Measurements from ENCODE around the gene H2AZ1.
"Not testable (repeated sequence)": the region's sequence is repeated elsewhere in the genome, so short reads cannot be mapped to it uniquely, and the experiment has no call there.

Gene H2AZ1

DNA sequence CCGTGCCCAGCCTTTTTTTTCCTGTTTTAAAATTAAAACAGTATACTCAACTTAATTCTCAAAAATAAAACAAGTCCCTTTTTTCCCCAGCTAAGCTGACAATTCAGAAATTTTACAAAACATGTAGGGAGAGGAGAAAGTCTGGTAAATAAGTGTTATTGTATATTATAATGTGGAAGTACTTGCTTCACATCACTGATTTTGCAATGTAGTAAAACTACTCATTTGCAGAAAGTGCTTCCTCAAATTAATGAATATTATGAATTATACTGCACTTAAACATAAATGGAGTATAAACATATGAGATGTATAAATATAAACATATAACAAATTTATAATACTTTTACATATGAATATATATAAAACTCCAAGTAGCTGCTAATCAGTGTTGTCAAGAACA, 11.6 kb upstream of the H2AZ1 start:
- Mint-ChIP-seq H3K9me3 (peaks cover 0 to 2% of the 10 kb centered on the region in 2 donors), H3K4me3 (no peak overlapping the region), H3K4me1 (ENCODE audit: low read depth in 2 of 2) (peaks cover 6 to 10% of the 10 kb centered on the region in 2 donors), H3K27ac (no peak overlapping the region), H3K36me3 (ENCODE audit: insufficient read depth) (no peaks in the 10 kb centered on the region), H3K27me3 (no peaks in the 10 kb centered on the region)
- DNase-seq: no peak
- no peak for ATAC-seq (replicated peaks)

DNA sequence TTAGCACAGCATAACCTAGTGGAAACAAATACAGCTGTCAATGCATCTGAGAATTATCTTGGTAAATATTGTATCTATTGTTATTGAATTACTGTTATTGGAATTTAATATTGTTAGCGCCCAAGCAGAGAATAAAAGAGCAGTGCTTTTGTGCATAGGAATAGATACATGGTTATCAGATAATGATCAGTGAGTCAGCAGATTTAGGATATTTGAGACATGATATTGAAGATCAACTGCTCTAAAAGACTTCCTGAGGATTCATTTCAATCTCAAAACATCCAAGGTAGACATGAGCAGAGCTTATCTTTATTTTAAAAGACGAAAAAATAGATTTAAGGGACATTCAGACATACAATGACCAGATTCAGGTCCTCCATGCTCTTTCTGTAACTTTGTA, 10.6 kb upstream of the H2AZ1 start:
- Mint-ChIP-seq H3K4me3 (no peak overlapping the region), H3K9me3 (peaks cover 0 to 2% of the 10 kb centered on the region in 2 donors), H3K36me3 (ENCODE audit: insufficient read depth) (no peaks in the 10 kb centered on the region), H3K27ac (no peak overlapping the region), H3K27me3 (no peaks in the 10 kb centered on the region), H3K4me1 (ENCODE audit: low read depth in 2 of 2) (peaks cover 6 to 7% of the 10 kb centered on the region in 2 donors)
- ATAC-seq (replicated peaks) (no peak), DNase-seq (no peak)

DNA sequence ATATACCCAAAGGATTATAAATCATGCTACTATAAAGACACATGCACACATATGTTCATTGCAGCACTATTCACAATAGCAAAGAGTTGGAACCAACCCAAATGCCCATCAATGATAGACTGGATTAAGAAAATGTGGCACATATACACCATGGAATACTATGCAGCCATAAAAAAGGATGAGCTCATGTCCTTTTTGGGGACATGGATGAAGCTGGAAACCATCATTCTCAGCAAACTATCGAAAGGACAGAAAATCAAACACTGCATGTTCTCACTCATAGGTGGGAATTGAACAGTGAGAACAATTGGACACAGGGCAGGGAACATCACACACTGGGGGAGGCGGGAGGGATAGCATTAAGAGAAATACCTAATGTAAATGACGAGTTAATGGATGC, 8.1 kb upstream of the H2AZ1 start:
- H3K4me1 Mint-ChIP-seq (ENCODE audit: low read depth in 2 of 2); H3K9me3 Mint-ChIP-seq; H3K36me3 Mint-ChIP-seq (ENCODE audit: insufficient read depth); DNase-seq; H3K27ac Mint-ChIP-seq; H3K27me3 Mint-ChIP-seq; H3K4me3 Mint-ChIP-seq; ATAC-seq (replicated peaks): not testable (repeated sequence)

DNA sequence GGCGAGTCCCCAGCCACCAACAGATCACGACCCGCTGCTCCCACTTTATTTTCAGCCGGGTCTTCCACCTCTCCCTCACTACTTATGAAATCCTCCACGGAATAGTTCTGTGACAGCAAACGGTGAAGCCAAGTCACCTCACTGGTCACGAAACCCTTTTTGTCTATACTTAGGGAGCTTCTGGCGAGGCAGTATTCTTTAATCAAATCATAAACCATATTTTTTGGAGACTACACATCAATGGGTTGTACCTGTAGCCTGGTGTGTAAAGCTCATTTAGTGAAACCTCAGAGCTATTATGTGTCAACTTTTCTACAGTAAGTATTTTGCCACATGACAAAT, 809 bp upstream of the H2AZ1 start:
- ATAC-seq (replicated peaks) (no peak), DNase-seq (no peak)
- H3K4me1 Mint-ChIP-seq (ENCODE audit: low read depth in 2 of 2): peaks cover 5 to 11% of the 10 kb centered on the region in 2 donors
- H3K27me3 Mint-ChIP-seq: no peaks in the 10 kb centered on the region
- no peak overlapping the region for H3K27ac Mint-ChIP-seq
- no peaks in the 10 kb centered on the region for H3K9me3 Mint-ChIP-seq
- peaks cover 7% of the 10 kb centered on the region for H3K36me3 Mint-ChIP-seq (ENCODE audit: insufficient read depth)
- H3K4me3 Mint-ChIP-seq: no peak overlapping the region

DNA sequence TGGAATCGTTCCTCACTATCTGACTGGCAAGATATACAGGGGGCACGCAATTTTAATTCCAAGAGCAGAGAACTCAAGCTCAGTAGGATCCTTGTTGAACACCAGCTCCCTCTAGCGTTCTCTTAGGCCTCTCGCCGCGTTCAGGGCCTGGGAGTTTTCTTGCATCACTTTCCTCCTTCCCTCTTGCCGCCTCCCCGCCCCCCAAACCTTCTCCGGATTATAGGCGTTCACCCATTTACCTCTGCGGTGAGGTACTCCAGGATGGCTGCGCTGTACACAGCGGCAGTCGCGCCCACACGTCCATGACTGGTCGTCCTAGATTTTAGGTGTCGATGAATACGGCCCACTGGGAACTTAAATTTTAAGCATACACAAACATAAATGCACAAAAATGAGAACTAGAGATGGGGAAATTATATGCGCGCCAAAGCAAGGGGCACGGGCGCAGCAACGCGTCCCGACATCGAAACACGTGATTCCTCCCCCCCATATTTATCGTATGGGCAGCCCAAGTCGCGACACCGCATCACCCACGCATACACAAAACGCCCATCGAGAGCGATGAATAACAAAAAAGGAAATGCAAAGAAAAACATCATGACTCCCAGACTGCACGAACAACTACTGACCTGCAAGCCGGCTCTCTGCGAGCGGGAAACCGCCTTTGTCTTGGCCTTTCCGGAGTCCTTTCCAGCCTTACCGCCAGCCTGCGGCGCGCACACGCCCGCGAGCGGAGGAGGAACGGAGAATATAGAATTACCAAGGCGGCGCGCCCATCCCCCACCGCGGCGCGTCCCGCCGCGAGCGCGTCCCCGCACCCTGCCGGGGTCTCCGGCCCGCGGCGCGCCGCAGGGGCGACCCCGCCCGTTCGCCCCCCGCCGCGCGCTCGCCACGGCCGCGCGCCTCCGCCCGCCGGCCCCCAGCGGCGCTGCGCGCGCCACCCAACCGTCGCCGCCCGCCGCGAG, 759 bp downstream of the H2AZ1 start:
- Mint-ChIP-seq H3K27ac (no peak overlapping the region), H3K27me3 (no peaks in the 10 kb centered on the region)
- ATAC-seq (replicated peaks): peak; percentile 36

DNA sequence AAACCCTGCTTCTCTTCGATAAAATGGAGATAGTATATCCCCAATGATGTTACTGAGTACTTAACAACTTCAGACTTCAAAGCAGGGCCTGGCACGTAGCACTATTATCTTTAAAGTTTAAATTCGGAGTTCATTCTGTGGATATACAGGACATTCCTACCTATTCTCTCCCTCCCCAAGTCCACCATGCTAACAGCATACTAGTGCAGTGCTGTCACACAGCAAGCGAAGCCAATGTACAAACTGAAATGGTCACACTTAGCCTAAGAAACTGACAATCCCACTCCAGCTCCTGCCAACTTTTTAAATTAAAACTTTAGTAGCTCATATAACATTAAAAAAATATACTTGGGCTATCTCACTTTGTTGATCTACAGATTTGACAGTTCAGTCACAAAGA, 2.5 kb downstream of the H2AZ1 start:
- DNase-seq (no peak), ATAC-seq (replicated peaks) (no peak)
- peak overlapping the region; percentile 95 to 97 for H3K27ac Mint-ChIP-seq
- H3K36me3 Mint-ChIP-seq (ENCODE audit: insufficient read depth): peaks cover 9% of the 10 kb centered on the region
- H3K27me3 Mint-ChIP-seq: no peaks in the 10 kb centered on the region
- H3K4me3 Mint-ChIP-seq: peak overlapping the region; percentile 98 to 99
- no peaks in the 10 kb centered on the region for H3K9me3 Mint-ChIP-seq
- H3K4me1 Mint-ChIP-seq (ENCODE audit: low read depth in 2 of 2): peaks cover 26 to 40% of the 10 kb centered on the region in 2 donors

More for the DNA sequence above, 759 bp downstream of the H2AZ1 start:
- Mint-ChIP-seq H3K9me3 (no peaks in the 10 kb centered on the region), H3K4me3 (no peak overlapping the region), H3K36me3 (ENCODE audit: insufficient read depth) (peaks cover 9% of the 10 kb centered on the region), H3K4me1 (ENCODE audit: low read depth in 2 of 2) (peaks cover 13 to 23% of the 10 kb centered on the region in 2 donors)
- peak; percentile 82 to 86 (median 83) for DNase-seq

DNA sequence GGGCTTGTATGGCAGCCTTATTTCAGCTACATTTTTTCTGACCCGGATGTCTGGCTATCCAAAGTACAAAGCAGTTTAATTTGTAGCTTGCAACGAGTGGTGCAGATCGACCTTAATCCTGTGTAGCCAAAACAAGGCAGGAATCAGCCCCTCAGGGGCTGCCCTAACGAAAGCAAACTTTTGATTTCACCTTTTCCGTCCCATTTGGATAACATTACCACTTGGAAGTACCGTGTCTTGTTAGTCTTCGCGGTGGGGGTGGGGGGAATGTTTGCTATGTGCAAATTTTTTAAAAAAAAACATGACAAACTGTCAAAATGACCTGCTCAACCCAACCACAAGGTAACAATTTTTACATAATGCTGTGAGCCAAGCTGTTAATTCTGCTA, 2.9 kb downstream of the H2AZ1 start:
- H3K27me3 Mint-ChIP-seq: no peaks in the 10 kb centered on the region
- peak overlapping the region; percentile 95 to 97 for H3K27ac Mint-ChIP-seq
- DNase-seq (no peak), ATAC-seq (replicated peaks) (no peak)
- peak overlapping the region; percentile 98 to 99 for H3K4me3 Mint-ChIP-seq
- H3K4me1 Mint-ChIP-seq (ENCODE audit: low read depth in 2 of 2): peaks cover 26 to 41% of the 10 kb centered on the region in 2 donors
- H3K9me3 Mint-ChIP-seq: no peaks in the 10 kb centered on the region
- peaks cover 9% of the 10 kb centered on the region for H3K36me3 Mint-ChIP-seq (ENCODE audit: insufficient read depth)

DNA sequence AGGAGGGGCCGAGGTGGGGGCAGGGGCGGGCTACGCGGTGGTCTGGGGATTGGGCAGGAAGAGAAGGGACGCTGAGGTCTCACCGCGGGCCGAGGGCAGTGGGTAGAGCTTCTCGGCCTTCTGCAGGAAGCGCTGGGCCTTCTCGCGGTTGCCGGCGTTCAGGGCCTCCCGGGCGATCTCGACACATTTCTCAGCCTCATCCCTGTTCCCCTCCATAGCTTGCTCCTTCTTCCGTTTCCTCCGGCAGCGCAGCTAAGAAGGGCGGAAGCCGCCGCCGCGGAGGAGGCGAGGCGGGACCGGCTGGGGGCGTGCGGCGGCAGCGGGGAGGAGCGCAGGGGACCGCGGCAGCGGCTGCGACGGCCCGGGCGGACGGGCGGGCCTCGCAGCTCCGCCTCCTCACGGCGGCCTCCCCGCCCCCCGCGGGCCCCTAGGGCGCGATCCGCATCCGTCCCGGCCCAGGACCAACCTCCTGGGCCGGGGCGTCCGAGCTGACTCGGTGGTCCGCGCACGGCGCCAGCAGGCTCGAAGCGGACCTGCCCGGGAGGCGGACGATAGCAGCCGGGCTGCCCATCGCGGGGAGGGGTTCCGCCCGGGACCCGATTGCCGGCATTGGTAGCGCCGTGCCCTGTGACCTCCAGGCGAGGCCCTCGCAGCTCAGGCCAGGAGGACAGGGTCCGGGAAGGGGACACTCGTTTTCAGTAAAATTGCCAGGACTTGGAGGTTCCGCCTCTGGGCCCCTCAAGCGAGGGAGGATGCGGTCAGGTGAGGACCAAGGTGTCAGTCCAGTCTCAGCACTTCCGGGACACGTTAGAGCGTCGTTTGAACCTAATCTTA, 3.5 kb downstream of the H2AZ1 start, which contains the start of gene DNAJB14:
DNAJB14 (minus strand) TSS at position 263 of the 834 bp plus-strand sequence; CDS start at position 216, 47 bp downstream.
- Mint-ChIP-seq H3K9me3 (no peaks in the 10 kb centered on the region), H3K27me3 (no peaks in the 10 kb centered on the region), H3K4me1 (ENCODE audit: low read depth in 2 of 2) (peaks cover 26 to 42% of the 10 kb centered on the region in 2 donors), H3K27ac (peak within 1 kb of the TSS; percentile 95 to 97), H3K36me3 (ENCODE audit: insufficient read depth) (peaks cover 9% of the 10 kb centered on the region), H3K4me3 (peak within 1 kb of the TSS; percentile 98 to 99)
- DNase-seq (peak; percentile 74 to 77 (median 75)), ATAC-seq (replicated peaks) (peak; percentile 55)

DNA sequence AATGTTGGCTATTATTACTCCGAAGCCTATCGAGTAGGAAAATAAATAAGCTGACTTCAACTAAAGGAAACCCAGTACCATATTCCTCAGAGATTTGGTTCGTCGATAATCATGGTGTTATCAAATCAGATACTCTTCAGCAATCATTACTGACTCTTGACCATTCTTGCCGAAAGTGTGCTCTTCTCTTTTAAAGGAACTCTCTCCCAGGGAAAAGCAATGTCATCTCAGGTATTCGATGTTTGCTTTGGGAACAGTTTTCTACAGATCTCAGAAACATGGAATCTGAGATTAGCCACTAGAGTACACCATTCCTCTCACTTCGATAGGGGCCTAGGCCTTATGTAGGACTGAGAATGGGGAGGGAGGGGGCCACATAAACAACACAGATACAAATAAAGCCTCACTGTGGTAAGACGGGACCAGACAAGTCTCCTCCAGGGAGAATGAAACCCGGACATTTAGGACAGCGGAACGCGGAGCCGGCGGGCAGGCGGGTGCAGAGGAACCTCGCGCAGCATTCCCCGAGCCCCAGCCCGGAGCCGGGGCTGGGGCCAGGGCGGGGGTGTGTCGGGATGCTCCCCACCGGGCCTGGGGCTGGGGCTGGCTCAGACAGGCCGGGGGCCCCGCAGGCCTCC, 4.2 kb downstream of the H2AZ1 start:
- DNase-seq: no peak
- peak overlapping the region; percentile 95 to 97 for H3K27ac Mint-ChIP-seq
- peak overlapping the region; percentile 98 to 99 for H3K4me3 Mint-ChIP-seq
- no peaks in the 10 kb centered on the region for H3K27me3 Mint-ChIP-seq
- ATAC-seq (replicated peaks): peak; percentile 3
- peaks cover 29 to 49% of the 10 kb centered on the region in 2 donors for H3K4me1 Mint-ChIP-seq (ENCODE audit: low read depth in 2 of 2)
- no peaks in the 10 kb centered on the region for H3K9me3 Mint-ChIP-seq
- H3K36me3 Mint-ChIP-seq (ENCODE audit: insufficient read depth): peaks cover 9% of the 10 kb centered on the region

DNA sequence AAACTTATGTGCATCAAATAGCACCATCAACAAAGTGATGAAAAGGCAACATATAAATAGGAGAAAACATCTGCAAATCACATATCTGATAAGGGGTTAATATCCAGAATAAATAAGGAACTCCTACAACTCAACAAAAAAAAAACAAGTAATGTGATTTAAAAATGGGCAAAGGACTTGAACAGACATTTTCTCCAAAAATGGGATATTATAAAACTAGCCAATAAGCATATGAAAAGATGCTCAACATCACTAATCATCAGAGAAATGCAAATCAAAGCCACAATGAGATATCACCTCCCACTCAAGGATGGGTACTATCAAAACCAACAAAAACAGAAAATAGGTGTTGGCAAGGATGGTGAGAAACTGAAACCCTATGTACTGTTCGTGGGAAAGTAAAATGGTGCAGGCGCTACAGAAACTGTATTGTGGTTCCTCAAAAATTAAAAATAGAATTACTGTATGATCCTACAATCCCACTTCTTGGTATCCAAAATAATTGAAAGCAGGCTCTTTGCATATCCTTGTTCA, 6.1 kb downstream of the H2AZ1 start:
- Mint-ChIP-seq H3K27ac (peak overlapping the region; percentile 87 to 95), H3K9me3 (no peaks in the 10 kb centered on the region), H3K27me3 (no peaks in the 10 kb centered on the region), H3K4me1 (ENCODE audit: low read depth in 2 of 2) (peaks cover 29 to 59% of the 10 kb centered on the region in 2 donors), H3K36me3 (ENCODE audit: insufficient read depth) (peaks cover 9% of the 10 kb centered on the region), H3K4me3 (peak overlapping the region; percentile 98 to 99)
- ATAC-seq (replicated peaks): no peak
- DNase-seq: no peak

DNA sequence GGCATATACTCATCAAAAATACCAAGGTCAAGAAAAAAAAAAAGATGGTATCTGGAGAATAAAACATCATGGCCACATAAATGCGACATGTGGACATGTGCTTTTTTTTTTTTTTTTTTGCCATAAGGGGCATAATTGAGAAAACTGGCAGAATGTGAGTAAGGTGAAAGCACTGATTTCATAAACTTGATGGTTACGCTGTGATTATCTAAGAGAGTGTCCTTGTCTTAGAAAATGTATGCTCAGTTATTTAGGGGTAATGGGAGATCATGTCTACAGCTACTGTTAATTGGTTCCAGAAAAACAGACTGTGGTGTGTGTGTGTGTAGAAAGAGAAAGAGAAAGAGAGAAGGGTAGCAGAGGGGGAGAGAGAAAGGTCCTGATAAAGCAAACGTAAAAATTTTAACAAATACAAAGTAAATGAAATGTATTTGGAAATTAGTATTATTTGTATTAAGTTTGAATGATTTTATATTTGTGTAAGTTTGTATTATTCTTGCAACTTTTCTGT, 11.8 kb downstream of the H2AZ1 start:
- no peak for DNase-seq
- ATAC-seq (replicated peaks): no peak
- H3K36me3 Mint-ChIP-seq (ENCODE audit: insufficient read depth): peaks cover 32% of the 10 kb centered on the region
- peaks cover 25 to 49% of the 10 kb centered on the region in 2 donors for H3K4me1 Mint-ChIP-seq (ENCODE audit: low read depth in 2 of 2)
- H3K27ac Mint-ChIP-seq: peak overlapping the region in 1 of 2 donors; percentile 42
- H3K27me3 Mint-ChIP-seq: no peaks in the 10 kb centered on the region
- no peak overlapping the region for H3K4me3 Mint-ChIP-seq
- no peaks in the 10 kb centered on the region for H3K9me3 Mint-ChIP-seq

DNA sequence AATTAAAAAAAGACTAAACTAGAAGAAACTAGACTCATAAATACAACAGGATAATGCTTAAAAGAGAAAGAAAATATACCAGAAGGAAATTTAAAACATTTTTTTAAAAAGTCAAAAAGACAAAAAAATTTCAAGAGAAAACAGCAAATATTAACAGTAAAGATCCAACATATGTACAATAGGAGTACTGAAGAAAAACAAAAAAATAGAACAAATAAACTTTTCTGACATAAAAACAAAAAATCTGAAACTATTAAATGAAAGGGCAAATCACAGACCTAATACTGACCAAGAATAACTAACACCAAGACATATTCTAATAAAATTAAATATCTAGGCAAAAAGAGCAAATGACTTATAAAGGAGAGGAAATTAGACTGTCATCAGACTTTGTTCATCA, 15.2 kb downstream of the H2AZ1 start:
- Mint-ChIP-seq H3K27ac (no peak overlapping the region), H3K27me3 (no peaks in the 10 kb centered on the region), H3K36me3 (ENCODE audit: insufficient read depth) (peaks cover 36% of the 10 kb centered on the region), H3K9me3 (no peaks in the 10 kb centered on the region), H3K4me3 (peak overlapping the region in 1 of 2 donors; percentile 51), H3K4me1 (ENCODE audit: low read depth in 2 of 2) (peaks cover 28 to 55% of the 10 kb centered on the region in 2 donors)
- ATAC-seq (replicated peaks) (no peak), DNase-seq (no peak)

DNA sequence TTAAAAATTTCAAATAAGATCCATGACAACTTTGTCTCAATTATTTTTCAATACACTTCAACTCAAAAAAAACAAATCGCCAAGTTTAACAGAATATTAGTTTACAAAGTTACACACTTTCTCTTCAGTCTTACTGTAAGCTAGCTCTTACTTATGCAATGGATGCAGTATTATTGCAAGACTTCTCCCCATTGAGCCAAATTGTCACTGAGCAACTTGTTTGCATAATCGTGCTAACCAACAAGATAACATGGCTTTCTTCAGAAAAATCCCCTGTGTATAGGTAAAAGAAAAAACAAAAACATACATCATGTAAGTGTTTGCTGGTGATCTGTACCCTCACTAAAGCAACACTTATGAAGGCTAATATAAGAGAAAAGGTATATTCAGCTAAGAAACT, 22.5 kb downstream of the H2AZ1 start:
- peaks cover 35% of the 10 kb centered on the region for H3K36me3 Mint-ChIP-seq (ENCODE audit: insufficient read depth)
- H3K27ac Mint-ChIP-seq: peak overlapping the region in 1 of 2 donors; percentile 0
- no peaks in the 10 kb centered on the region for H3K27me3 Mint-ChIP-seq
- DNase-seq (no peak), ATAC-seq (replicated peaks) (no peak)
- no peak overlapping the region for H3K4me3 Mint-ChIP-seq
- no peaks in the 10 kb centered on the region for H3K9me3 Mint-ChIP-seq
- peaks cover 19 to 41% of the 10 kb centered on the region in 2 donors for H3K4me1 Mint-ChIP-seq (ENCODE audit: low read depth in 2 of 2)

Measured in effector memory CD8-positive, alpha-beta T cell (primary cell).